HG03457 (cell line): ENCODE results near the gene TPST2.
"Not testable (repeated sequence)": the region's sequence is repeated elsewhere in the genome, so short reads cannot be mapped to it uniquely, and the experiment has no call there.

Experiments used
- ATAC-seq: cut with Tn5 transposase; IDR thresholded peaks from one replicate; pipeline ENCODE4 v1.9.1; 2021; ENCODE audit warnings: moderate number of reproducible peaks; ENCODE audit not compliant: unreplicated experiment

Gene TPST2

DNA sequence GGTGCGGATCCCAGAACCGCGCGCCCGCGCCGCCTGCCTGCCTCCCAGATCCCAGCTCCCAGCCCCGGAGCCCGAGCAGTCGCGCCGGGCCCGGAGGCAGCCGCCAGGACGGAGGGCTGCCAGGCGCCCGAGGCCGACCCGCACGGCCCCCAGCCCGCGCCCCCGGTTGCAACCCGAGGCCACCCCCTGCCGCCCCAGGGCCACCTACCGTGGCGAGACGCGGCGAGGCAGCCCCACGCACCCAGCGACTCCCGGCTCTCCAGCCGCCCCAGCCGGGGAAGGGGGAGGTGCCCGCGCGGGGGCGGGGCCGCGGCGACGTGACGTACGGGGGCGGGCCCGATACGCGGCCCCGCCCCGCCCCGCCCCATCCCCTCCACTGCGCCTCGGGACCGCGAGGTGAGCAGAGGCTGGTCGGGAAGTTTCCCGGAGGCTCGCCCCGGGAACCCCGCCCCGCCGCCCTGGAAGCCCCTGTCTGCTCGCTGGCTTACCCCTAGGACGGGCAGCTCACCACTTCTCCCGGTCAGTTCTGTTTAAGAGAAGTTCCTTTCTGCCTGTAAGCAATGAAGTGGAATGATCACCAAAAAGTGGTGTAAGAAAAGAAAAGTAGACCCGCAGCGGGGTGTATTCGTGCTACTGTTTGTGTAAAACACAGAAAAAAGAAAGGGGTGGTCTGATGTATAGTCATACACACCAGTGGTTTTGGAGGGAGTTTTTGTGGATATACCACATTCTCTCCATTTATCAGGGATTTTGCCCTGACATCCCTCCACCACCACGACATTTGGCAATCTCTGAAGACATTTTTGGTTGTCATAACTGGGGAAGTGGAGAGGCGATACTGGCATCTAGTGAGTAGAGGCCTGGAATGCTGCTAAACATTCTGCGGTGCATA is at the start of gene TPST2:
Gene TPST2 (minus strand): TSS at position 288 of the 892 bp plus-strand sequence. CDS start 48,502 bp downstream, outside the sequence.
- no peak for ATAC-seq

DNA sequence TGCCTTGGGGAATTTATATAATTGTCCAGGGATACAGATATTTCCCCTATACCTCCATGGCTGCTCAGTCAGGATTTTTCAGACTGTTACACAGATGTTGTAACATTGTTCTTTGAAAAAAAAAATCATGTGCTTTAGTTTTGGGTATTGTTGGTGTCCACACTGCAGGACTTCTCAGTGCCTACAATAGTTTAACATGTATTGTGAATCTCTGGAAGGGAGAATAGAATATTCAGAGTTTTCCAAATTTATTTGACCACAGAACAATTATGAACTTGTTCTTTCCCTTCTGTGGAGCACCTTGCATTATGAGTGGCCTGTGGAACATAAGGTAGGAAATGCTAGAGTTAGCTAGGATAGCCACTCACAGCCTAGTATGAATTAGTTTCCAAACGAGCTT is 46.4 kb upstream of the TPST2 start:
- ATAC-seq = no peak

GRCh38 chr22:26635117-26635516 is 45.2 kb upstream of the TPST2 start:
- ATAC-seq = no peak

- no peak for ATAC-seq
These were observed 44.3 kb upstream of the TPST2 start for GRCh38 chr22:26634189-26634588.

GRCh38 chr22:26632422-26633155 is 42.7 kb upstream of the TPST2 start:
- no peak for ATAC-seq

GRCh38 chr22:26631282-26631681 is 41.4 kb upstream of the TPST2 start:
- ATAC-seq = no peak

DNA sequence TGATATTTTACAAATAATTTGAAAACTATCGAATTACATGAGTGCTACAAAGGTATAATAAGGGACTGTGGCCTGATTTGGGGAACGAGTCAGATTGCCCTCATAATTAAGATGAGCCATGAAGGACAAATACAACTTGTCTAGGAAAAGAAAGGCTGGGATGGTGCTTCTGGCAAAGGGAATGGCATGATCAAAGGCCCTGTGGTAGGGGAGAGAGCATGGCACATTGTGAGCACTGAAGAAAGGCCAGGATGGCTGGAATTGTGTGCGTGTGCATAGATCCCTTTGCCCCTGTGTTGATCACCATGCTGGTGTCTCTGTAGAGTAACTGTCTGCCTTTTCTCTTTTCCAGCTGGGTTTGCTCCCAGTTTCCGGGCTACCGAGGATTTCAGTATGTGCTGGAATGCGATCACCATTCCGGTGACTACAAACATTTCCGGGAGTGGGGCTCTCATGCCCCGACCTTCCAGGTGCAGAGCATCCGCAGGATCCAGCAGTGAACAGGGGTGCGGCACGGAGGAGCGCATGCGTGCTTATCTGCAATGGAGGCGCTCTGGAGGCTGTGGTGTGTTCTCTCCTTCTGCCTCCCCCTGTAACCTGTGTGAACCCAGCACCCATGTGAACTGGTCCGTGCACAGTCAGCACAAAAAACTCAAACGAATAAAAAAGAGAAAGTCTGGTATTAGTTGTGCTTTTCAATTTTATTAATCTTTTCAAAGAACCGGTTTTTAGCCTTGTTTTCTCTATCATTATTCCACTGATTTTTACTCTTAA is 40.2 kb upstream of the TPST2 start:
- ATAC-seq = no peak

DNA sequence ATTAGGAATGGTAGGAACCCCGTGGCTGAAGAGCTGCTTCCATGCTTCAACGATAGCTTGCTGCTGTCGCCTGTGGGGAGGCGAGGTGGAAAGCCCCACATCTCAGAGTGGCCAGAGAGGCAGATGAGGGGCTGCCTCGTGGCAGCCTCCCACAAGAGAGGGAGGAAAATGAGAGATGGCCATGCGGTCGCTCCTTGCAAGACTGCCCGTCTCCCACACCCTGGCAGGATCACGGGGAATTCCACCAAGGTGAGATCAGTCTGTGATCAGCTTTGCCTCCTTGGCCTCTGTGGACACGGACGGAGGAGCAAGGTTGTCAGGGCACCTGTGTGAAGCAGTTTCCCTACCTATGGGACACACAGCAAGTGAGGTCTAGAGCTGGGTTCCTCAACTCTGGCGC is 34.9 kb upstream of the TPST2 start:
- ATAC-seq = no peak

- no peak for ATAC-seq
These were observed 34.1 kb upstream of the TPST2 start for GRCh38 chr22:26623984-26624383.

GRCh38 chr22:26621663-26622062 is 31.7 kb upstream of the TPST2 start, which contains the start of gene CRYBA4:
Gene CRYBA4, plus strand, starts transcription at chr22:26621963. Its CDS starts 634 bp downstream, at chr22:26622597.
- ATAC-seq = no peak

GRCh38 chr22:26620197-26620596 is 30.3 kb upstream of the TPST2 start:
- no peak for ATAC-seq

GRCh38 chr22:26619510-26619909 is 29.6 kb upstream of the TPST2 start:
- ATAC-seq = no peak

DNA sequence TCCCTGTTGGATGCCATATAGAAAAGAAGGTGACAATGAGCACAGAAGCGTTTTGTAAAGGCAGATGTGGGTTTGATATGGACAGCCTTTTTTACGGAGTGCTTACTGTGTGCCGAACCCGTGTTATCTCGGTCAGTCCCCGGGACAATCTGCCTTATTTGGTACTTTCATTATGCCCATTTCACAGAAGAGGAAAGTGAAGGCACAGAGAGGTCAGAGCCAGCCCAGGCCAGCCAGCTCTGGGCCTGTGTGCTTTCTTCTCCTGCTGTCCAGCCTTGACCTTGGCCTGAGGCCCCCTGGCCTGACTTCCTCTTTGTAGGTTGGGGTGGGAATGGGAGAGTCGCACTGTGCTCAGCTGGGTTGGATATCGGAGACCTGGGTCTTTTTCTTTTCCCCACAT is 28.5 kb upstream of the TPST2 start:
- ATAC-seq = no peak

- ATAC-seq = no peak
These were observed 27.6 kb upstream of the TPST2 start, which contains the start of gene CRYBB1 for GRCh38 chr22:26617271-26618199. Gene CRYBB1, minus strand, starts transcription at chr22:26618027. Its CDS starts 1,708 bp downstream, at chr22:26616319.

DNA sequence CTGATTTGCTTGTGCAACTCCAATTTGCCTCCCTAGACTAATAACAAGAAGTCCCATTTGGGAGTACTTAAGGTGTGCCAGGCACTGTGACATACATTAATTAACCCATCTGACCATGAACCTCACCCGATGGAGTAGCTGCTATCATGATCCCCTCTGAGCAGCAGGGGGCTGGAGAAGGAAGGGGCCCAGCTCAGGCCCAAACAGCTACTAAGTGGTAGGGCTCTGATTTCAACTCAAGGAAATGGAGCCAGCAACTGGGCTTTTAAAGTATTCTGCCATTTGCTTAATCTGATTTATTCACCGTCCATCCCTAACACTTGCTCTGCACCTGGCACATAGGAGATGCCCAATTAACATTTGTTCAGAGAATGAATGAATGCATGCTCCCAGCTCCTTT is 26.7 kb upstream of the TPST2 start:
- no peak for ATAC-seq

DNA sequence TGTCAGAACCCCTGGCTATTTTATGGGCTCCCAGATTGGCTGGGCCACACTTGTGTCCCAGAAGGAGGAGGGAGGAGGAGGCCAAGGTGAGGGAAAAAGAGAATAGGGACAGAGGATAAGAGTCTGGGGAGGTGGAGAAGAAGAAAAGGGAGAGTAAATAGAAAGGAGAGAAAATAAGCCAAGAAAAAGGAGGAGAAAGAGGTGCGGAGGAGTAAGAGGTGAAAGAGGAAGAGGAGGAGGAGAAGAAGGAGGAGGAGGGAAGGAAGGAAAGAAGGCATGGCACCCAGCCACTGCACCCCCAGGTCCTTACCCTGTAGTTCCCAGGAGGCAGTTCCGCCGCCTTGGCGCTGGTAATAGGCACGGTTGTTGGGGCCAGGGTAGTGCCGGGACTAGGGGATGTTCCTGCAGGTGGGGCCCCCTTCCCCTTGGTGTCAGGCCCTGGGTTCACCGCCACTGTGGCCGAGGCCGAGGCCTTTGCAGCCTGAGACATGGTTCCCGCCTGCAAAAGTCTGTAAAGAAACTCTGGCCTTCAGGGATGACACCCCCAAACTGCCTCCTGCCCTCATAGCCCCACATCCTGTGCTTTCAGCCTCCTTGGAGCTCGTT is 26.0 kb upstream of the TPST2 start:
- ATAC-seq = no peak

- ATAC-seq = no peak
These were observed 25.2 kb upstream of the TPST2 start for GRCh38 chr22:26615149-26615548.

- ATAC-seq = no peak
These were observed 24.4 kb upstream of the TPST2 start for GRCh38 chr22:26614322-26614721.

- ATAC-seq = not testable (repeated sequence)
These were observed 23.8 kb upstream of the TPST2 start for GRCh38 chr22:26613753-26614152.

DNA sequence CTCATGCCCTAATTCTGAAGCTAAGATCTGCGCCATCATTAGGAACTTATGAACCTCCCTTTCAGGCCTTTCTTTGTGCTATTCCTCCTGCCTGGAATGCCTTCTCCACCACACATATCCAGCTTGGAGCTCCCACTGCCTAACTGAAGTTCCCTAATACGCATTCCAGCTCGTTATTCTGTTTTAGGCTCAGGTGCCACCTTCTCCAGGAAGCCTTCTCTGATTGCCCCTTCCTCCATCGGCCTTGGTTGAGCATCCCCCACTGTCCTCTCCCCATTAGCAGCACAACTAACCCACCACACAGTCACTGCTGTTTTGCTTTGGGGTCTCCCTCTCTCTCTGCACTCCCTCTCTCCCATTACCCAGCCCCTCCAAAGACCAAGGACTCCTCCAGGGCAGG is 22.7 kb upstream of the TPST2 start:
- no peak for ATAC-seq
